ENCODE data around the gene BRD1. TPM values are rescaled to one million over a fixed set of nuclear protein-coding genes. Genes with fewer than 3 reads are reported as not detected.
A peak's percentile ranks its signal among the peaks of the same experiment; 100 is the strongest.

The BRD1 gene
- total RNA-seq, 3 donors from 2014 or later (not counting 1 experiment from before 2014, with no cell fraction given) = 126 to 154 (median 132) TPM

GRCh38 chr22:49810363-49811019 lies 17.2 kb downstream of the BRD1 start:
- H3K27ac ChIP-seq (ENCODE audit: low read length) = no peak overlapping the region

GRCh38 chr22:49807780-49808708 lies 19.6 kb downstream of the BRD1 start:
- Histone ChIP-seq H3K27ac (ENCODE audit: low read length) (peak overlapping the region; percentile 48), H3K4me3 (ENCODE audit: low read length) (no peak overlapping the region), H3K4me1 (ENCODE audit: control insufficient read depth, insufficient read depth, low read length) (peaks cover 33% of the 10 kb centered on the region), H3K36me3 (ENCODE audit: control insufficient read depth, insufficient read depth, low read length) (peaks cover 12% of the 10 kb centered on the region), H3K27me3 (ENCODE audit: control insufficient read depth, insufficient read depth, low read length) (no peaks in the 10 kb centered on the region), H3K9me3 (ENCODE audit: control insufficient read depth, insufficient read depth, low read length) (no peaks in the 10 kb centered on the region)
- Mint-ChIP-seq H3K4me1 (peaks cover 68 to 72% of the 10 kb centered on the region in 2 donors), H3K27ac (peak overlapping the region; percentile 72 to 76), H3K27me3 (ENCODE audit: low read depth in 2 of 2) (no peaks in the 10 kb centered on the region), H3K4me3 (peak overlapping the region; percentile 62), H3K36me3 (no peaks in the 10 kb centered on the region), H3K9me3 (no peaks in the 10 kb centered on the region)
- peak in 1 of 2 donors; percentile 78 for DNase-seq
- 41% methylated on average over 13 of the region's 14 CpGs for WGBS (ENCODE audit: insufficient coverage)
- no peak for TF ChIP-seq CTCF (IDR thresholded peaks at IDR 0.05)
- peak; percentile 36 to 54 (median 49) for ATAC-seq
- intact Hi-C loops (cut with micrococcal nuclease) = no loop called here

More at GRCh38 chr22:49810363-49811019, 17.2 kb downstream of the BRD1 start:
- Mint-ChIP-seq H3K27me3 (ENCODE audit: low read depth in 2 of 2) (no peaks in the 10 kb centered on the region), H3K9me3 (no peaks in the 10 kb centered on the region), H3K4me1 (peaks cover 62 to 72% of the 10 kb centered on the region in 2 donors), H3K4me3 (peak overlapping the region; percentile 33), H3K36me3 (no peaks in the 10 kb centered on the region), H3K27ac (peak overlapping the region; percentile 58 to 71)
- ATAC-seq (no peak), DNase-seq (no peak)
- Histone ChIP-seq H3K9me3 (ENCODE audit: control insufficient read depth, insufficient read depth, low read length) (no peaks in the 10 kb centered on the region), H3K27me3 (ENCODE audit: control insufficient read depth, insufficient read depth, low read length) (no peaks in the 10 kb centered on the region), H3K36me3 (ENCODE audit: control insufficient read depth, insufficient read depth, low read length) (peaks cover 3% of the 10 kb centered on the region), H3K4me1 (ENCODE audit: control insufficient read depth, insufficient read depth, low read length) (peaks cover 42% of the 10 kb centered on the region), H3K4me3 (ENCODE audit: low read length) (no peak overlapping the region)
- intact Hi-C loops (cut with micrococcal nuclease) = no loop called here
- 70% methylated on average over 5 of the region's 5 CpGs for WGBS (ENCODE audit: insufficient coverage)
- TF ChIP-seq CTCF (IDR thresholded peaks at IDR 0.05) = no peak

- 94% methylated on average over 8 of the region's 8 CpGs for WGBS (ENCODE audit: insufficient coverage)
- peak overlapping the region; percentile 62 for H3K4me3 Mint-ChIP-seq
- no peaks in the 10 kb centered on the region for H3K9me3 Mint-ChIP-seq
- H3K4me1 Mint-ChIP-seq = peaks cover 68 to 69% of the 10 kb centered on the region in 2 donors
- H3K4me3 ChIP-seq (ENCODE audit: low read length) = no peak overlapping the region
- no peaks in the 10 kb centered on the region for H3K27me3 Mint-ChIP-seq (ENCODE audit: low read depth in 2 of 2)
- no peak for TF ChIP-seq CTCF (IDR thresholded peaks at IDR 0.05)
- no peak for DNase-seq
- peak overlapping the region; percentile 23 for H3K27ac ChIP-seq (ENCODE audit: low read length)
- no peaks in the 10 kb centered on the region for H3K27me3 ChIP-seq (ENCODE audit: control insufficient read depth, insufficient read depth, low read length)
- no peaks in the 10 kb centered on the region for H3K36me3 Mint-ChIP-seq
- intact Hi-C loops (cut with micrococcal nuclease) = no loop called here
- H3K36me3 ChIP-seq (ENCODE audit: control insufficient read depth, insufficient read depth, low read length) = peaks cover 17% of the 10 kb centered on the region
- ATAC-seq = no peak
- no peaks in the 10 kb centered on the region for H3K9me3 ChIP-seq (ENCODE audit: control insufficient read depth, insufficient read depth, low read length)
- H3K27ac Mint-ChIP-seq = peak overlapping the region; percentile 72 to 76
- peaks cover 40% of the 10 kb centered on the region for H3K4me1 ChIP-seq (ENCODE audit: control insufficient read depth, insufficient read depth, low read length)
Observed at GRCh38 chr22:49807129-49807528, 20.5 kb downstream of the BRD1 start.

Measured in natural killer cell (primary cell).